Colonic mucosa (tissue), 4 donors: Measurements from ENCODE around the gene ACVR2A. TPM values are rescaled to one million over a fixed set of nuclear protein-coding genes. Genes with fewer than 3 reads are reported as not detected.

Source experiments
- DNase-seq: peaks from one replicate; pipeline ENCODE4 v3.0.0-alpha.2; 2020
- H3K27ac ChIP-seq: fragments of 200-600 bp; one replicate; pipeline ENCODE4 v1.8.0; 2021
- H3K27me3 ChIP-seq: fragments of 200-600 bp; one replicate; pipeline ENCODE4 v1.8.0; 2021
- H3K36me3 ChIP-seq: fragments of 200-600 bp; one replicate; pipeline ENCODE4 v1.8.0; 2021
- H3K4me1 ChIP-seq: fragments of 200-600 bp; one replicate; pipeline ENCODE4 v1.8.0; 2021; ENCODE audit warnings: mild to moderate bottlenecking
- H3K4me3 ChIP-seq: fragments of 200-600 bp; one replicate; pipeline ENCODE4 v1.8.0; 2021
- H3K9ac ChIP-seq, 2 donors: one replicate each; pipeline ENCODE4 v1.7.0; 2013; ENCODE audit warnings: control low read depth in 2 of 2, low read depth in 2 of 2, low read length in 2 of 2
- H3K9me3 ChIP-seq: fragments of 200-600 bp; one replicate; pipeline ENCODE4 v1.8.0; 2021
- intact Hi-C: fragments of 100-400 bp; cut with DNase I; formaldehyde crosslinking; loops from one replicate; pipeline ENCODE4 v1.14.1; 2022
- total RNA-seq, 2 donors: library from RNA; stranded (reverse); fragmentation: NEBNext Ultra II Directional in 1 of 2; extraction: Animal tissue kit (Norgen Biotek cat#: 25700) in 1 of 2; gene quantifications; one replicate each; pipeline ENCODE4 v1.2.1, GENCODE V29; 2021
- TF ChIP-seq, protein P1 (sequence below): fragments of 200-600 bp; IDR thresholded peaks from one replicate; pipeline ENCODE4 v1.8.0; 2022; ENCODE audit warnings: antibody characterized with exemption, mild to moderate bottlenecking
- donor health status: healthy.
- donor health status: DM: no; HTN: no; CAD: no.
- donor health status: DM: no; HTN: no; CAD: no.

The ACVR2A gene
- total RNA-seq, 2 donors from 2014 or later = 15.4 to 20.4 TPM

DNA sequence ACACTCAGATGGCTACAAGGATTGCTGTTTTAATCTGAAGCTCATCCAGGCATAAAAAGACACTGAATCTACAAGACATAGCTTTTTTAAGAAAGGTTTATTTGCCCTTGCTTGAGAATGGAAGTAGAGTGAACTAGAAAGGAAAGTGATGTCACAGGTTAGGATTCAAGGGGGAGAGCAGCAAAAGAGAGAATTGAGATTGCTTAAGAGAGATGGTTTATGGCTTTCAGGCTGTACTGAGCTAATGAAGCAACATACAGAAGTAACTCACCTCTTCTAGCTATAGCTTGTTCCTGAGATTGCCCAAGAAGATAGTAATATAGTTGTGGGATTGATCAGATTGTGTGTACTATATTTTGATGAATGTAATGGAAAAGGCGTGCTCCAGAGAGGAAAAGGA lies 26.1 kb upstream of the ACVR2A start:
- TF ChIP-seq, protein P1, sequence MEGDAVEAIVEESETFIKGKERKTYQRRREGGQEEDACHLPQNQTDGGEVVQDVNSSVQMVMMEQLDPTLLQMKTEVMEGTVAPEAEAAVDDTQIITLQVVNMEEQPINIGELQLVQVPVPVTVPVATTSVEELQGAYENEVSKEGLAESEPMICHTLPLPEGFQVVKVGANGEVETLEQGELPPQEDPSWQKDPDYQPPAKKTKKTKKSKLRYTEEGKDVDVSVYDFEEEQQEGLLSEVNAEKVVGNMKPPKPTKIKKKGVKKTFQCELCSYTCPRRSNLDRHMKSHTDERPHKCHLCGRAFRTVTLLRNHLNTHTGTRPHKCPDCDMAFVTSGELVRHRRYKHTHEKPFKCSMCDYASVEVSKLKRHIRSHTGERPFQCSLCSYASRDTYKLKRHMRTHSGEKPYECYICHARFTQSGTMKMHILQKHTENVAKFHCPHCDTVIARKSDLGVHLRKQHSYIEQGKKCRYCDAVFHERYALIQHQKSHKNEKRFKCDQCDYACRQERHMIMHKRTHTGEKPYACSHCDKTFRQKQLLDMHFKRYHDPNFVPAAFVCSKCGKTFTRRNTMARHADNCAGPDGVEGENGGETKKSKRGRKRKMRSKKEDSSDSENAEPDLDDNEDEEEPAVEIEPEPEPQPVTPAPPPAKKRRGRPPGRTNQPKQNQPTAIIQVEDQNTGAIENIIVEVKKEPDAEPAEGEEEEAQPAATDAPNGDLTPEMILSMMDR = no peak
- Histone ChIP-seq H3K4me1 (peaks cover 3% of the 10 kb centered on the region), H3K36me3 (no peaks in the 10 kb centered on the region), H3K27me3 (no peaks in the 10 kb centered on the region), H3K4me3 (no peak overlapping the region), H3K27ac (no peak overlapping the region), H3K9me3 (no peaks in the 10 kb centered on the region), H3K9ac (no peak overlapping the region)
- no peak for DNase-seq
- intact Hi-C loops = no loop called here

DNA sequence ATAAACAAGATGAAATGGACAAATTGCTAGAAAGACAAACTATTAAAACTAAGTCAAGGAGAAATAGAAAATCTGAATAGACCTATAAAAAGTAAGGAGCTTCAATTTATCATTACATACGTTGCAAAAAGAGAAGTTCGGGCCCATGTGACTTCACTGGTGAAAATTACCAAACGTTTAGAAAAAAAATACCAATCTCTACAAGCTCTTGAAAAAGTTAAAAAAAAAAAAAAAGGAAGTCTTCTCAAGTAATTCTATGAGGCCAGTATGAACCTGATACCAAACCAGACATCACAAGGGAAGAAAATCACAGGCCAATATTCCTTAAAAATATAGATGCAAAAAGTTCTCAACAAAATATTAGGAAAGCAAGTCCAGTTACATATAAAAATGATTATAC lies 20.2 kb upstream of the ACVR2A start:
- Histone ChIP-seq H3K4me3 (no peak overlapping the region), H3K27me3 (no peaks in the 10 kb centered on the region), H3K9me3 (no peaks in the 10 kb centered on the region), H3K27ac (no peak overlapping the region), H3K36me3 (no peaks in the 10 kb centered on the region), H3K4me1 (peaks cover 3% of the 10 kb centered on the region), H3K9ac (no peak overlapping the region)
- DNase-seq = no peak
- TF ChIP-seq, protein P1 = no peak
- intact Hi-C loops = no loop called here

DNA sequence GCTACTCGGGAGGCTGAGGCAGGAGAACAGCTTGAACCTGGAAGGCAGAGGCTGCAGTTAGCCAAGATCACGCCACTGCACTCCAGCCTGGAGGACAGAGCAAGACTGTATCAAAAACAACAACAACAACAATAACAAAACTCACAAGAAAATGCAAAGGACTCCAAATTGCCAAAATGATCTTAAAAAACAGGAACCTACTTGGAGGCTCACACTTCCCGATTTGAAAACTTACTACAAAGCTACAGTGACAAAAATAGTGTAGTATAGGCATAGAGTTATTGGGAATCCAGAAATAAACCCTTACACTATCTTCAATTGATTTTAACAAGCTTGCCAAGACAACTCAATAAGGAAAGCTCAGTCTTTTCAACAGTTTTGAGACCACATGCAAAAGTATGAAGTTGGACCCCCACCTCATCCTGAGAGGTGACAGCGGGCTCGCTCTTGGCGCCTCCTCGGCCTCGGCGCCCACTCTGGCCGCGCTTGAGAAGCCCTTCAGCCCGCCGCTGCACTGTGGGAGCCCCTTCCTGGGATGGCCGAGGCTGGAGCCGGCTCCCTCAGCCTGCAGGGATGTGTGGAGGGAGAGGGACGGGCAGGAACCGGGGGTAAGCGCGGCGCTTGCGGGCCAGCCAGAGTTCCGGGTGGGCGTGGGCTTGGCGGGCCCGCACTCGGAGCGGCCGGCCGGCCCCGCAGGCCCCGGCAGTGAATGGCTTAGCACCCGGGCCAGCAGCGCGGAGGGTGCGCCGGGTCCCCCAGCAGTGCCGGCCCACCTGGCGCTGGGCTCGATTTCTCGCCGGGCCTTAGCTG lies 18.3 kb upstream of the ACVR2A start:
- TF ChIP-seq, protein P1 = no peak
- Histone ChIP-seq H3K9ac (no peak overlapping the region), H3K4me1 (no peaks in the 10 kb centered on the region), H3K36me3 (no peaks in the 10 kb centered on the region), H3K4me3 (no peak overlapping the region), H3K9me3 (no peaks in the 10 kb centered on the region), H3K27me3 (no peaks in the 10 kb centered on the region), H3K27ac (no peak overlapping the region)
- intact Hi-C loops = no loop called here
- no peak for DNase-seq

DNA sequence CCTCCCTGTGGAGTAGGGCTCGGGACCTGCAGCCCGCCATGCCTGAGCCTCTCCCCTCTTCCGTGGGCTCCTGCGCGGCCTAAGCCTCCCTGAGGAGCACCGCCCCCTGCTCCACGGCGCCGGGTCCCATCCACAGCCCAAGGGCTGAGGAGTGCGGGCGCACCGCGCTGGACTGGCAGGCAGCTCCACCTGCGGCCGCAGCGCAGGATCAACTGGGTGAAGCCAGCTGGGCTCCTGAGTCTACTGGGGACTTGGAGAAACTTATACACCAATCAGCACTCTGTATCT lies 17.8 kb upstream of the ACVR2A start:
- intact Hi-C loops = no loop called here
- H3K9me3 ChIP-seq = no peaks in the 10 kb centered on the region
- no peak for DNase-seq

DNA sequence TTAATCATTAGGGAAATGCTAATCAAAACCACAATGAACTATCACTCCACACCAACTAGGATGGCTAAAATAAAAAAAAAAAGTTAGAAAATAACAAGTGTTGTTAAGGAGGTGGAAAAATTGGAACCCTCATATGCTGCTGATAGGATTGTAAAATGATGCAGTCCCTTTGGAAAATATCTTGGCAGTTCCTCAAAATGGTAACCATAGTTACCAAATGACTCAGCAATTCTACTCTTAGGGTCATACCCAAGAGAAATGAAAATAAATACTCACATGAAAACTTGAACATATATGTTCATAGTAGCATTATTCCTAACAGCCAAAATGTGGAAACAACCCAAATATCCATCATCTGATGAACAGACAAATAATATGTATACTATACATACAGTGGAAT lies 15.7 kb upstream of the ACVR2A start:
- DNase-seq = no peak
- H3K27ac ChIP-seq = no peak overlapping the region
- no peak overlapping the region for H3K4me3 ChIP-seq
- TF ChIP-seq, protein P1 = no peak
- H3K36me3 ChIP-seq = no peaks in the 10 kb centered on the region
- H3K4me1 ChIP-seq = no peaks in the 10 kb centered on the region
- intact Hi-C loops = no loop called here
- H3K9ac ChIP-seq = no peak overlapping the region
- H3K27me3 ChIP-seq = no peaks in the 10 kb centered on the region
- no peaks in the 10 kb centered on the region for H3K9me3 ChIP-seq

More for the DNA sequence above, 17.8 kb upstream of the ACVR2A start:
- Histone ChIP-seq H3K4me1 (no peaks in the 10 kb centered on the region), H3K4me3 (no peak overlapping the region), H3K9ac (no peak overlapping the region), H3K27ac (no peak overlapping the region), H3K27me3 (no peaks in the 10 kb centered on the region), H3K36me3 (no peaks in the 10 kb centered on the region)
- TF ChIP-seq, protein P1 = no peak
